Activated CD4-positive, alpha-beta T cell treated with anti-CD3 and anti-CD28 coated beads for 24 hours (primary cell): ENCODE data around the gene MED13L.

Source experiments
- DNase-seq, 2 donors: peaks; one replicate each; pipeline ENCODE4 v3.0.0-alpha.2; 2020; ENCODE audit warnings: low read depth in 2 of 2

Gene MED13L

DNA sequence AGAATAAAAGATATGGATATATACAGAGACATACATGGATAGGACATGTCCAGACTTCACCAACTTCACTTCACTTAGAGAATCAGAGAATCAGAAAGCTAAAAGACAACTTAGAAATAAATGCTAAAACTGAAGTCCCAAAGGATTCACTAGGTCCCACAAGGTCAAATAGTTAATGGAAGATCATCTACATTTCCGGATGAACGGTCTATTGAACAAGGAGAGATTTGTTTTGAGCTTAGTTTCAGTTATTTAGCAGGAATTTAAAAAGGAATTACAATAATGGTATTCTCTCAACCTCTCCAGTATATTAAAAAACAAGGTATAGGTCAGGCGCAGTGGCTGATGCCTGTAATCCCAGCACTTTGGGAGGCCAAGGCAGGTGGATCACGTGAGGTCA lies 187.0 kb downstream of the MED13L start:
- no peak for DNase-seq

GRCh38 chr12:116089080-116089479 lies 188.4 kb downstream of the MED13L start:
- no peak for DNase-seq

DNA sequence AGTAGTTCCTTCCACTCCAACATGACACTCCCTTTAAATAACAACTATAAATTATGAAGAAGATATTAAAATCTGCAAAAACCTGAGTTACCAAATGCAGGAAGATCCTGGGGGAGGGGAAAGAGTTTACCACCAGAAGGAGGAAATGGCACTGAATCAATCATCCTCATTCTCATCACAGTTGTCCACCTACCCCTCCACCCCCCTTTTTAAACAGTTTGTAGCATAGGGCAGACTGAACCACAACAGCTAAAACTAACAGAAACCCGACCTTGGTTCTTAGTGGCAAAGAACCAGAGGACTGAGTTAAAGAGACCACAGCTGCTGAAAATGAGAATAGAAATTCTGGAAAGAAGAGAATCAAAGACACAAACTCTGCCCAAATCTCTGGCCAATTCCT lies 189.5 kb downstream of the MED13L start:
- DNase-seq: no peak

- DNase-seq: no peak
Measured at GRCh38 chr12:116087399-116087798, 190.1 kb downstream of the MED13L start.

DNA sequence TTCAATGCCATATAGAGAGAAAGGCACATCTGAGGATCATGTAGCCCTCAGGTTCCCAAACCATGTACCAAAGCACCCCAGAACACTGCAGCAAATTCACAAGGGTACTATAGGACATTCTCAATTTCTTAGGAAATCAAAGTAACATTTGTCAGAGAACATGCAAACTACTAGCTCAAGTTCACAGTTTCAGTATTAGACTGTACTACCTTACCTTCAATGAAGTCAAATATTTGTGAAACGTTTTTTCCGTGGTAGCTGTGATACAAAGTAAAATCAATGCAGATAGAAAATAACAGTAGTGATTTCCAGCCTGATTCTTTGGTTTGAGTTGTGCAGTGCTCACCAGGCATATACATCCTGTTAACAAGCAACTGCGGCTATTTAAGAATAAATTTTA lies 197.1 kb downstream of the MED13L start:
- DNase-seq: no peak

DNA sequence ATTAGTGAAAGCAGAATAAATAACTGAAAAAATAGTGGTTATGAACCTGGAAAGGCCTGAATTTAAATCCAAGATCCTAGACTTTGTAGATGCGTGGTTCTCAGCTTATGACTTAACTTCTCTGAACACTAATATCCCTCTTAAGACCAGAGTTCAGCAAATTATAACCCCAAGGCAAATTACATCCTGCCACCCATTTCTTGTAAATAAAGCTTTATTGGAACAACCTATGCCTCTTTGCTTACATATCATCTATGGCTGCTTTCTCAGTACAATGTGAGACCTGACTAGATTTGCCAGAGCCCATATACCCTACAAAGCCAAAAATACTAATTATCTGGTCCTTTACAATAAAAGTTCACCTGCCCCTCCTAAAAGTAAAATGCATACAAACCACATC lies 199.1 kb downstream of the MED13L start:
- DNase-seq: no peak

GRCh38 chr12:116077431-116077830 lies 200.1 kb downstream of the MED13L start:
- no peak for DNase-seq

DNA sequence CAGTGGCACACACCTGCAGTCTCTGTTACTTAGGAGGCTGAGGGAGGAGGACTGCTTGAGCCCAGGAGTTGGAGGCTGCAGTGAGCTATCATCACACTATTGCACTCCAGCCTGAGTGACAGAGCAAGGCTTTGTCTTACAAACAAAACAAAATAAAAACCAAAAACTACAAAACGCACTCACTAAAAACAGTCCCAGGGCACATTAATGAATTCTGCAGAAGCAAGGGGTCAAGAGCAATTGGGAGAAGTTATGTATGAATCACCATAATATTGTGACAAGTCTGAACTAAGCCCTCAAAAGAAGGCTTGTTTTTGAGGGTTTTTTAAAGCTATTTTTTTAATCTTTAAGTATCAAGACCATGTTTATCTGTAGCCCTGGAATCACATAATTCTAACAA lies 201.1 kb downstream of the MED13L start:
- DNase-seq: no peak

DNA sequence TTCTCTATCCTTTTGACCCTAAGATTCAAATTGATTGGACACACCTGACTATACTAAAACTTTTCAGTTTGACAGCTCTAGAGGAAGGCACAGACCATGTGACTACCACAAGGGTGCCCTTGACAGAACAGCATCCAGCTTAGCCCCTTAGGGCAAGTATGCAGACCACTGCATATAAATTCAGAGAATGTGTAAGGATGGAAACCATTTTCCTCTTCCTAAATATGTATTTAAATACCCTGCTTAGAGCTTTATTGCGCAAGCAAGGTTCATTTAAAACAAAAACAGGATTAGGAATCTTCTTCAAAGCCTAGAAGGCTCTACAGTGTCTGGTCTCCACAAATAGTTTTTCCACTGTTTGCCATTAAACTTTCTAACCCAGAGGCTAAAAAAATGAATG lies 202.8 kb downstream of the MED13L start:
- no peak for DNase-seq

GRCh38 chr12:116071555-116072230 lies 205.8 kb downstream of the MED13L start:
- DNase-seq: no peak

DNA sequence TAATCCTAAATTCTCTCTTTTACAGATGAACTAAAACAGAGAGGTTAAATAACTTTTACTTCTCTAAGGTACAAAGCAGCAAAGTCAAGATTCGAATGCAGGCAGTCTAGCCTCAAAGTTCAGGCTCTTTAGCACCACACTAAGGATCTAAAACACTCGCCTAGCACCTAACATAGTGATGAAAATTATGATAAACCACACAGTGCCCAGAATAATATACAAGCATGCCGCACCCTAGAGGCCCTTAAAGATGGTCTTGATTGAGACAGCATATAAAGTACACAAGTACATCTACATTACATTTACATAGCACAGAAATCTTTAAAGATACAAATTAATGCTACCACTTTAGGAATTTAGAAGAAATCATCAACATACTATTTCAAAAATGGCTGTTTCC lies 207.0 kb downstream of the MED13L start:
- no peak for DNase-seq

DNA sequence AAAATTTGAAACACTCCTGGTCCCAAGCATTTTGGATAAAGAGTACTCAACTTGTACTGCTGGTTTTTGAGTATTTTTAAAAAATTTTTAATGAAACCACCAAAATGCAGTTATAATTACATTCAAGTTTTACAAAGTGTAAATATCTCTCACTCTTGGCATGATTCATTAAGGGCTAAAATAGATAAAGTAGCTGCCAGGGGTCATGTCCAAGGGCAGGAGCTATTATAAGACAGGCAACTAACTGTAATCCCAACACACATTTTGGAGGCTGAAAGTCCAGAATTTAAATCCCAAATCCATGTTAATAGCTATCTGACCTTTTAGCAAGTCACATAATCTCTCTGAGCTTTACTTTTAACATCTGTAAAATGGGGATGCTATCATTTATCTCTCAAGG lies 207.6 kb downstream of the MED13L start:
- DNase-seq: no peak

DNA sequence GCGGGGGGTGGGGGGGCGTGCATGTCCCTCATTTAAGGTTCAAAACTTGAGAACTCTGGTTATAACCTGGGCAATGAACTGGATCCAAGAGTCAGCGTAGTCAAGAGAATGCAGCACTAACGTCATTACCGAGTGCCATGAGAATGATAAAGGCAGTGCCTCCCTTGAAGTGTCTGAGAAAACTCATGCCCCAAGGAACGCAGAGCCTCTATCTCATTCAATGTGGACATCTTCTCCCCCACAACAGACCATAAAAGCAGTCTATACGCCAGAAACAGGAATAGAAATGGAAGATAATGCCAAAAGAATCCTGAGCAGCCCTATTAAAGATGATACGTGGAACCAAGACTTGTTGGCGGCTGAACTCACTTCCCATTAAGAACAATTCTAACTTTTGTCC lies 208.6 kb downstream of the MED13L start:
- no peak for DNase-seq

GRCh38 chr12:116068371-116068770 lies 209.1 kb downstream of the MED13L start:
- DNase-seq: no peak

GRCh38 chr12:116067892-116068291 lies 209.6 kb downstream of the MED13L start:
- DNase-seq: no peak

DNA sequence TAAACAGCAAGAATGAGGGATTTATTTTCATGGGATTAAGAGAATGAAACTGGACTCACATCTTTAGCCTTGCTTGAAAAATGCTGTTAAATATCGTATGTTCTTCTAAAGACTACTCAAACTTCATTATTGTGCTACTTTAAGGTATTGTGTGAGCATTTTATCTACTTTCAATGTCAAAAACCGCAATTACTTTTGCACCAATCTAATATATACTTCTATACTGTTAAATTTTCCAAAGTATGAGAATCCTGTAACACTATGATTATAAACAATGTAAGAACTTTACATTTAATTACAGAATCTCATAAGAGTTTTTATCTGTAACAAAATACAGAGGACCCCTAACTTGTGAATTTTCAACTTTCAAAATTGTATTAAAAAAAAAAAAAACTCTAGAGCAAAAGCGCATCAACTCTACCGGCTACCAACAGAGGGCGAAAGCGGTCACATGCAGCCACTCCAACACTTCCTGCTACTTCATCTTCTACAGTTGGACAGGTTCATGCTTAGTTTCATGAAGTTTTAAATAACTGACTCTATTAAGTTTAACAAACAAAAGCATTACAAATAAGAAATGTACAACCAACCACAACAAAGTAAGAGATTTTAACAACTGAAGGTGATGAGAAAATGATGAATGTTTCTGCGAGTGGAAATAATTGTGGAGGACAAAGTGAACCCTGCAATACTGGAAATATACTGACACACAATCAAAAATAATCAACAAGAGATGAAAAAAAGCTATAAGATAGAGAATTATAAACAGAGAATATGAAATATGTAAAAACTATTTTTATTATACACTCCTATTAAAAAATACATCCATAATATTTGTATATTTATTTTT lies 210.9 kb downstream of the MED13L start:
- DNase-seq: peak; percentile 27 to 33

DNA sequence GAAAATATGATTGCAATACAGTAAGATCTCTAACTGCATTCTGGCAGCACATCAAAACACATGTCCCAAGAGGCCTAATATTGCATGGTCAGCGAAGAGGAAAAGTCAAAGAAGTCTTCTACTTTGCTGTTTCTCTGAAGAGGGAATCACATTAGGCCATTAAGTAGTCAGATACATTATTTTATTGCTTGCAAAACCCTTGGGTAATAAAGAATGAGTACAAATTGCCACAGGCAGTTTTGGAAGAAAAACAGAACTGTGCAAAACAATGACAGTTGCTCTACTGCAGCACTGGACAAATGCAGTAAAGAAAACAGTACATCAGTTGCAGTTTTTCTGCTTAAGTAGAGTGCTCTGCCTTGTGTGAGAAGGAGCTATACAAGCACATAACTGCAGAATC lies 211.9 kb downstream of the MED13L start:
- no peak for DNase-seq

- no peak for DNase-seq
Measured at GRCh38 chr12:116064493-116064892, 213.0 kb downstream of the MED13L start.

- no peak for DNase-seq
Measured at GRCh38 chr12:116062698-116063097, 214.8 kb downstream of the MED13L start.

- DNase-seq: no peak
Measured at GRCh38 chr12:116060764-116061163, 216.7 kb downstream of the MED13L start.

- no peak for DNase-seq
Measured at GRCh38 chr12:116059904-116060303, 217.6 kb downstream of the MED13L start.

DNA sequence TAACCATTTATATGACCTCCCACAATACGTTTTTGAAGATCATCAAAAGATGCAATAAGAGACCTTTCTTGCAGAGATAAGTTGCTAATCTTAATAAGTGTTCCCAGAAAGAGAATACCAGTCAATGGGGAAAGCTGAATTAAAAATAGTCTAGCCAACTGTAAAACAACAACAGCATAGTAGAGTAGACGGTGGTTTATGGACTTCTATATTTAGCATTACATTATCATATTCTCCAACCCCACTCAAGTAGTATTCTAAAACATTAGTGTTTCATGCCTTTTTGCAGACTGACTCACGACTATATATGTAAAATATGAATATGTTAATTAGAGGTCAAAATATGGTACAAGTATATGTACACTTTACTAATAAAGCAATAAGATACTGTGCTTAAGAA lies 218.9 kb downstream of the MED13L start:
- no peak for DNase-seq

GRCh38 chr12:116057356-116057755 lies 220.1 kb downstream of the MED13L start:
- DNase-seq: no peak
